B cell (primary cell): ENCODE data around the gene CCL26. TPM values are rescaled to one million over a fixed set of nuclear protein-coding genes. Genes with fewer than 3 reads are reported as not detected.

ENCODE experiments used
- ATAC-seq: fragments of 200-7000 bp; cut with Tn5 transposase; one replicate; pipeline ENCODE4 v1.10.0; 2021; ENCODE audit warnings: low read depth, mild to moderate bottlenecking, moderate number of reproducible peaks, moderate library complexity
- CTCF ChIA-PET: fragments of 350-600 bp; sonication (Branson Sonifier 250); formaldehyde crosslinking; loops from one replicate; lab custom pipeline; 2021; ENCODE audit warnings: antibody characterized with exemption, inconsistent platforms; lab: Charles Lee
- POLR2A ChIA-PET: fragments of 350-600 bp; sonication (Branson Sonifier 250); formaldehyde crosslinking; loops from one replicate; lab custom pipeline; 2021; ENCODE audit warnings: antibody characterized with exemption; lab: Charles Lee
- DNase-seq: peaks from one replicate; pipeline ENCODE4 v3.0.0; 2013
- H2AFZ ChIP-seq: 2 replicates; pipeline ENCODE4 v1.6.1; 2012; ENCODE audit warnings: mild to moderate bottlenecking, low read depth, low read length; ENCODE audit not compliant: insufficient read depth, poor library complexity, severe bottlenecking
- H3K27ac ChIP-seq, 2 donors: 1 replicate in 1 of 2; 2 replicates in 1 of 2; pipeline ENCODE4 v1.5.1; 2012 to 2013; ENCODE audit warnings: low read length in 2 of 2, mild to moderate bottlenecking in 2 of 2, moderate library complexity in 1 of 2
- H3K27me3 ChIP-seq, 4 experiments: fragments of 200-600 bp in 1 of 4; sonication (generic) in 1 of 4; replicated peaks in 1 of 4; 1 replicate in 2 of 4; 2 replicates in 2 of 4; pipeline versions ENCODE4 v1.6.1 to v1.7.0; 2013 to 2016; ENCODE audit warnings: low read length in 3 of 4, mild to moderate bottlenecking in 2 of 4, mixed read lengths in 1 of 4, moderate library complexity in 1 of 4; ENCODE audit not compliant: insufficient read depth in 4 of 4, control insufficient read depth in 3 of 4; ENCODE audit errors: control extremely low read depth in 1 of 4
- H3K36me3 ChIP-seq, 2 experiments: replicated peaks in 1 of 2; 1 replicate in 1 of 2; 2 replicates in 1 of 2; pipeline versions ENCODE4 v1.6.1 to v1.7.1; 2013; ENCODE audit warnings: low read length in 1 of 2; ENCODE audit not compliant: insufficient read depth in 2 of 2, control insufficient read depth in 1 of 2; ENCODE audit errors: control extremely low read depth in 1 of 2, extremely low read depth in 1 of 2
- H3K4me1 ChIP-seq, 2 donors: fragments of 200-600 bp in 1 of 2; sonication (generic) in 1 of 2; 1 replicate in 1 of 2; 2 replicates in 1 of 2; pipeline versions ENCODE4 v1.5.1 to v1.6.1; 2013 to 2017; ENCODE audit warnings: low read length in 2 of 2; ENCODE audit not compliant: control insufficient read depth in 2 of 2, insufficient read depth in 2 of 2
- H3K4me2 ChIP-seq: replicated peaks from 2 replicates; pipeline ENCODE3; 2012; ENCODE audit warnings: mild to moderate bottlenecking, low read depth, low read length; ENCODE audit not compliant: poor library complexity, severe bottlenecking
- H3K4me3 ChIP-seq, 5 experiments: fragments of 200-600 bp in 1 of 5; sonication (generic) in 1 of 5; 1 replicate in 3 of 5; 2 replicates in 2 of 5; pipeline versions ENCODE4 v1.5.1 to v1.7.0; 2011 to 2016; ENCODE audit warnings: low read length in 4 of 5, mild to moderate bottlenecking in 4 of 5, low read depth in 2 of 5, control low read depth in 1 of 5, moderate library complexity in 1 of 5; ENCODE audit not compliant: insufficient read depth in 1 of 5; ENCODE audit errors: control extremely low read depth in 1 of 5, extremely low read depth in 1 of 5
- H3K79me2 ChIP-seq: fragments of 200-600 bp; sonication (generic); one replicate; pipeline ENCODE4 v1.6.0; 2016; ENCODE audit warnings: low read length; ENCODE audit not compliant: control insufficient read depth, insufficient read depth
- H3K9ac ChIP-seq: fragments of 200-600 bp; sonication (generic); 2 replicates; pipeline ENCODE4 v1.6.1; 2017; ENCODE audit warnings: mild to moderate bottlenecking, low read length, moderate library complexity
- H3K9me3 ChIP-seq, 3 donors: one replicate each; pipeline versions ENCODE4 v1.6.1 to v1.7.1; 2013; ENCODE audit warnings: low read length in 2 of 3; ENCODE audit not compliant: control insufficient read depth in 2 of 3, insufficient read depth in 1 of 3; ENCODE audit errors: control extremely low read depth in 1 of 3
- H4K20me1 ChIP-seq: 2 replicates; pipeline ENCODE4 v1.6.0; 2012; ENCODE audit warnings: mild to moderate bottlenecking, low read length; ENCODE audit not compliant: insufficient read depth, control insufficient read depth, poor library complexity, severe bottlenecking
- H3K27ac Mint-ChIP-seq: one replicate; pipeline ENCODE4 v1.8.0; 2021; ENCODE audit warnings: mixed read lengths
- H3K27me3 Mint-ChIP-seq: one replicate; pipeline ENCODE4 v1.8.0; 2021; ENCODE audit warnings: mixed read lengths
- H3K4me1 Mint-ChIP-seq: one replicate; pipeline ENCODE4 v1.8.0; 2021; ENCODE audit warnings: mixed read lengths
- H3K4me3 Mint-ChIP-seq: one replicate; pipeline ENCODE4 v1.8.0; 2021; ENCODE audit warnings: mixed read lengths
- H3K9me3 Mint-ChIP-seq: one replicate; pipeline ENCODE4 v1.8.0; 2022; ENCODE audit warnings: mixed read lengths; ENCODE audit not compliant: insufficient read depth
- EZH2 ChIP-seq: IDR thresholded peaks from 2 replicates; pipeline ENCODE4 v1.6.1; 2012; ENCODE audit warnings: borderline replicate concordance, low read depth, mild to moderate bottlenecking, moderate library complexity, low read length; ENCODE audit not compliant: insufficient read depth, poor library complexity, severe bottlenecking
- WGBS: methylation state at CpG from one replicate; pipeline ENCODE4 v1.1.5; 2013; ENCODE audit warnings: missing lambda C conversion rate; ENCODE audit not compliant: insufficient coverage; 5-methylcytosine and 5-hydroxymethylcytosine counted together
- intact Hi-C: fragments of 100-400 bp; cut with micrococcal nuclease; formaldehyde crosslinking; loops from one replicate; pipeline ENCODE4 v1.10.0; 2022
- polyA plus RNA-seq: library from polyadenylated mRNA; depleted of rRNA; stranded (reverse); fragments of >200 nt; gene quantifications from 2 replicates; pipeline ENCODE4 v1.2.3, GENCODE V29; 2012
- total RNA-seq, 2 donors: library from RNA; stranded (reverse); fragments of 120-200 nt in 1 of 2; gene quantifications; 1 replicate in 1 of 2; 2 replicates in 1 of 2; pipeline versions ENCODE4 v1.2.3 to v1.2.4, GENCODE V29; 2013 to 2022
- TF ChIP-seq, protein P1 (sequence below): fragments of 200-600 bp; IDR thresholded peaks from one replicate; pipeline ENCODE4 v1.8.0; 2022; ENCODE audit warnings: antibody characterized with exemption, mild to moderate bottlenecking

The CCL26 gene
- total and polyA plus RNA-seq, 2 donors (not counting 1 experiment from before 2014, with no cell fraction given), result not detected

DNA sequence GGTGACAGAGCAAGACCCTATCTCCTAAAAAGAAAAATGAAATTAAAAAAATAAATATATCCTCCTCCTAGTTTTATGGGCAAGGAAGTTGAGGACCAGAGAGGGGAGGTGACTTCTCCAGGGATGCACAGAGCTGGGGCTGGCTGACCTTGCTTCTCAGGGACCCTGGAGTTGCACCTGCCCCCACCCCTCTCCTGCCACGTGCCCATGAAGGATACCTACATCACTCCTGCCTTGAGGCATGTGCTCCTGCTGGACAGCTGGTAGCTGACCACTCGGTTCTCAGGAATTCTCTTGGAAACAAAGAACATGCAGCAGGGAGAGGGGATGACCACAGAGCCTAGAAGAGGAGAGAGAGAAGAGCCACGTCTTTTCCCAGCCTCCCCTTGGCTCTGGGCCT is 41.1 kb upstream of the CCL26 start:
- intact Hi-C loops, result no loop called here
- no peak overlapping the region for H3K4me2 ChIP-seq
- CTCF ChIA-PET, result no interaction called here
- no peak overlapping the region for H3K9ac ChIP-seq
- Mint-ChIP-seq H3K27me3 (peaks cover 9% of the 10 kb centered on the region), H3K9me3 (no peaks in the 10 kb centered on the region), H3K27ac (no peak overlapping the region), H3K4me1 (no peaks in the 10 kb centered on the region), H3K4me3 (no peak overlapping the region)
- no peak overlapping the region for H3K27ac ChIP-seq
- DNase-seq (no peak), ATAC-seq (no peak)
- H3K27me3 ChIP-seq, result no peaks in the 10 kb centered on the region
- no peaks in the 10 kb centered on the region for H3K4me1 ChIP-seq
- H3K4me3 ChIP-seq, result no peak overlapping the region
- H3K79me2 ChIP-seq, result no peaks in the 10 kb centered on the region
- H4K20me1 ChIP-seq, result no peaks in the 10 kb centered on the region
- 53% methylated on average over 3 of the region's 3 CpGs for WGBS
- H3K9me3 ChIP-seq, result peaks cover 0 to 2% (median 0%) of the 10 kb centered on the region in 3 donors
- TF ChIP-seq, protein P1, sequence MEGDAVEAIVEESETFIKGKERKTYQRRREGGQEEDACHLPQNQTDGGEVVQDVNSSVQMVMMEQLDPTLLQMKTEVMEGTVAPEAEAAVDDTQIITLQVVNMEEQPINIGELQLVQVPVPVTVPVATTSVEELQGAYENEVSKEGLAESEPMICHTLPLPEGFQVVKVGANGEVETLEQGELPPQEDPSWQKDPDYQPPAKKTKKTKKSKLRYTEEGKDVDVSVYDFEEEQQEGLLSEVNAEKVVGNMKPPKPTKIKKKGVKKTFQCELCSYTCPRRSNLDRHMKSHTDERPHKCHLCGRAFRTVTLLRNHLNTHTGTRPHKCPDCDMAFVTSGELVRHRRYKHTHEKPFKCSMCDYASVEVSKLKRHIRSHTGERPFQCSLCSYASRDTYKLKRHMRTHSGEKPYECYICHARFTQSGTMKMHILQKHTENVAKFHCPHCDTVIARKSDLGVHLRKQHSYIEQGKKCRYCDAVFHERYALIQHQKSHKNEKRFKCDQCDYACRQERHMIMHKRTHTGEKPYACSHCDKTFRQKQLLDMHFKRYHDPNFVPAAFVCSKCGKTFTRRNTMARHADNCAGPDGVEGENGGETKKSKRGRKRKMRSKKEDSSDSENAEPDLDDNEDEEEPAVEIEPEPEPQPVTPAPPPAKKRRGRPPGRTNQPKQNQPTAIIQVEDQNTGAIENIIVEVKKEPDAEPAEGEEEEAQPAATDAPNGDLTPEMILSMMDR, result no peak
- TF ChIP-seq EZH2, result no peak
- POLR2A ChIA-PET, result no interaction called here
- no peak overlapping the region for H2AFZ ChIP-seq
- no peaks in the 10 kb centered on the region for H3K36me3 ChIP-seq

- no peaks in the 10 kb centered on the region for H4K20me1 ChIP-seq
- intact Hi-C loops, result no loop called here
- no peak overlapping the region for H3K27ac ChIP-seq
- no peaks in the 10 kb centered on the region for H3K27me3 ChIP-seq
- DNase-seq (no peak), ATAC-seq (no peak)
- CTCF ChIA-PET, result no interaction called here
- H3K79me2 ChIP-seq, result no peaks in the 10 kb centered on the region
- no peaks in the 10 kb centered on the region for H3K4me1 ChIP-seq
- Mint-ChIP-seq H3K27ac (no peak overlapping the region), H3K4me1 (no peaks in the 10 kb centered on the region), H3K27me3 (peaks cover 8% of the 10 kb centered on the region), H3K9me3 (peaks cover 4% of the 10 kb centered on the region), H3K4me3 (no peak overlapping the region)
- no peak overlapping the region for H3K4me3 ChIP-seq
- no peak overlapping the region for H3K4me2 ChIP-seq
- TF ChIP-seq, protein P1, result no peak
- no peak for TF ChIP-seq EZH2
- WGBS, result 84% methylated on average over 10 of the region's 11 CpGs
- H3K9ac ChIP-seq, result no peak overlapping the region
- H3K36me3 ChIP-seq, result no peaks in the 10 kb centered on the region
- no peak overlapping the region for H2AFZ ChIP-seq
- peaks cover 0 to 10% (median 1%) of the 10 kb centered on the region in 3 donors for H3K9me3 ChIP-seq
- POLR2A ChIA-PET, result no interaction called here
Observed at GRCh38 chr7:75811894-75812678, 40.1 kb upstream of the CCL26 start.
